Measurements from ENCODE around the gene SIN3B. TPM values are rescaled to one million over a fixed set of nuclear protein-coding genes. Genes with fewer than 3 reads are reported as not detected.

The SIN3B gene
- total and polyA plus RNA-seq, 2 experiments from 2014 or later, result 14.9 to 18.7 TPM

GRCh38 chr19:16880884-16881554 is 51.8 kb downstream of the SIN3B start:
- in situ Hi-C loops (cut with MboI), result no loop called here
- Histone ChIP-seq H3K4me2 (ENCODE audit: unreplicated experiment) (no peak overlapping the region), H3K27ac (no peak overlapping the region), H3K9ac (no peak overlapping the region), H3K4me1 (ENCODE audit: insufficient read depth) (no peaks in the 10 kb centered on the region), H4K20me1 (ENCODE audit: insufficient read depth) (no peaks in the 10 kb centered on the region), H3F3A (ENCODE audit: insufficient read depth) (no peaks in the 10 kb centered on the region), H3K36me3 (ENCODE audit: low read depth) (no peaks in the 10 kb centered on the region; the same call in 1 of the 2 replicates), H2AFZ (no peak overlapping the region), H3K4me3 (no peak overlapping the region), H3K9me3 (ENCODE audit: low read depth) (no peaks in the 10 kb centered on the region), H3K9me2 (ENCODE audit: insufficient read depth) (no peaks in the 10 kb centered on the region), H3K27me3 (replicated peaks; ENCODE audit: insufficient read depth) (no peaks in the 10 kb centered on the region), H3K79me2 (ENCODE audit: insufficient read depth) (0 out of 2 replicates have a peak, but pooled peaks cover under 1% of the 10 kb centered on the region)
- 91 to 92% methylated on average over 8 of the region's 8 CpGs for WGBS, 2 experiments (ENCODE audit: low coverage in 1 of 2, low lambda C conversion rate in 2 of 2, missing lambda C conversion rate in 2 of 2)
- TF ChIP-seq EZH2phosphoT487 (IDR thresholded peaks at IDR 0.05; ENCODE audit: insufficient read depth, low read depth), result no peak
- no peak for TF ChIP-seq EZH2 (IDR thresholded peaks at IDR 0.05; ENCODE audit: insufficient read depth, poor library complexity, severe bottlenecking)
- DNase-seq, result no peak

GRCh38 chr19:16882146-16882545 is 52.9 kb downstream of the SIN3B start:
- Histone ChIP-seq H3F3A (ENCODE audit: insufficient read depth) (no peaks in the 10 kb centered on the region), H3K4me3 (no peak overlapping the region), H2AFZ (no peak overlapping the region), H3K27me3 (replicated peaks; ENCODE audit: insufficient read depth) (no peaks in the 10 kb centered on the region), H3K9me2 (ENCODE audit: insufficient read depth) (no peaks in the 10 kb centered on the region), H3K4me1 (ENCODE audit: insufficient read depth) (no peaks in the 10 kb centered on the region), H3K9ac (no peak overlapping the region), H3K36me3 (ENCODE audit: low read depth) (no peaks in the 10 kb centered on the region; the same call in 1 of the 2 replicates), H3K79me2 (ENCODE audit: insufficient read depth) (no peaks in the 10 kb centered on the region), H4K20me1 (ENCODE audit: insufficient read depth) (no peaks in the 10 kb centered on the region), H3K27ac (no peak overlapping the region), H3K4me2 (ENCODE audit: unreplicated experiment) (no peak overlapping the region), H3K9me3 (ENCODE audit: low read depth) (no peaks in the 10 kb centered on the region)
- DNase-seq, result no peak
- TF ChIP-seq EZH2phosphoT487 (IDR thresholded peaks at IDR 0.05; ENCODE audit: insufficient read depth, low read depth), result no peak
- WGBS, 2 experiments (ENCODE audit: low coverage in 1 of 2, low lambda C conversion rate in 2 of 2, missing lambda C conversion rate in 2 of 2), result 90 to 94% methylated on average over 3 of the region's 3 CpGs
- in situ Hi-C loops (cut with MboI), result no loop called here

- in situ Hi-C loops (cut with MboI), result no loop called here
- H3K9me3 ChIP-seq (ENCODE audit: low read depth), result no peaks in the 10 kb centered on the region
- TF ChIP-seq EZH2 (IDR thresholded peaks at IDR 0.05; ENCODE audit: insufficient read depth, poor library complexity, severe bottlenecking), result no peak
- no peak overlapping the region for H3K27ac ChIP-seq
- no peaks in the 10 kb centered on the region for H3K36me3 ChIP-seq (ENCODE audit: low read depth)
- no peaks in the 10 kb centered on the region for H3K27me3 ChIP-seq (replicated peaks; ENCODE audit: insufficient read depth)
- H3K4me2 ChIP-seq (ENCODE audit: unreplicated experiment), result no peak overlapping the region
- 72 to 73% methylated on average over 3 of the region's 3 CpGs for WGBS, 2 experiments (ENCODE audit: low coverage in 1 of 2, low lambda C conversion rate in 2 of 2, missing lambda C conversion rate in 2 of 2)
- no peaks in the 10 kb centered on the region for H3K9me2 ChIP-seq (ENCODE audit: insufficient read depth)
- no peak for DNase-seq
- H3K79me2 ChIP-seq (ENCODE audit: insufficient read depth), result no peaks in the 10 kb centered on the region
- no peak overlapping the region for H3K4me3 ChIP-seq
- H4K20me1 ChIP-seq (ENCODE audit: insufficient read depth), result no peaks in the 10 kb centered on the region
- no peaks in the 10 kb centered on the region for H3F3A ChIP-seq (ENCODE audit: insufficient read depth)
- no peak overlapping the region for H2AFZ ChIP-seq
- no peaks in the 10 kb centered on the region for H3K4me1 ChIP-seq (ENCODE audit: insufficient read depth)
- H3K9ac ChIP-seq, result no peak overlapping the region
These were observed 54.3 kb downstream of the SIN3B start for GRCh38 chr19:16883522-16883921.

GRCh38 chr19:16885166-16885565 is 56.0 kb downstream of the SIN3B start:
- DNase-seq, result no peak

More at GRCh38 chr19:16885166-16885565, 56.0 kb downstream of the SIN3B start:
- Histone ChIP-seq H3K36me3 (ENCODE audit: low read depth) (no peaks in the 10 kb centered on the region), H2AFZ (no peak overlapping the region), H3K4me1 (ENCODE audit: insufficient read depth) (no peaks in the 10 kb centered on the region), H3K9me3 (ENCODE audit: low read depth) (no peaks in the 10 kb centered on the region), H3K4me3 (no peak overlapping the region), H3K27ac (no peak overlapping the region), H3K9ac (no peak overlapping the region), H4K20me1 (ENCODE audit: insufficient read depth) (no peaks in the 10 kb centered on the region), H3K9me2 (ENCODE audit: insufficient read depth) (no peaks in the 10 kb centered on the region), H3K4me2 (ENCODE audit: unreplicated experiment) (no peak overlapping the region), H3K27me3 (replicated peaks; ENCODE audit: insufficient read depth) (no peaks in the 10 kb centered on the region), H3K79me2 (ENCODE audit: insufficient read depth) (no peaks in the 10 kb centered on the region), H3F3A (ENCODE audit: insufficient read depth) (no peaks in the 10 kb centered on the region)
- 36% methylated on average over 5 of the region's 5 CpGs for WGBS, 2 experiments (ENCODE audit: low coverage in 1 of 2, low lambda C conversion rate in 2 of 2, missing lambda C conversion rate in 2 of 2)
- TF ChIP-seq EZH2 (IDR thresholded peaks at IDR 0.05; ENCODE audit: insufficient read depth, poor library complexity, severe bottlenecking) (no peak), EZH2phosphoT487 (IDR thresholded peaks at IDR 0.05; ENCODE audit: insufficient read depth, low read depth) (no peak)
- in situ Hi-C loops (cut with MboI), result no loop called here

Data from GM23248 (cell line).